HG02763 (cell line): Measurements from ENCODE around the gene PPM1D.
A peak's percentile ranks its signal among the peaks of the same experiment; 100 is the strongest.
"Not testable (repeated sequence)": the region's sequence is repeated elsewhere in the genome, so short reads cannot be mapped to it uniquely, and the experiment has no call there.

Experiments used
- ATAC-seq: cut with Tn5 transposase; IDR thresholded peaks from one replicate; pipeline ENCODE4 v1.9.1; 2021; ENCODE audit warnings: mild to moderate bottlenecking, moderate library complexity; ENCODE audit not compliant: unreplicated experiment

Gene PPM1D

GRCh38 chr17:60664022-60664421, 64.0 kb downstream of the PPM1D start:
- ATAC-seq, result no peak

DNA sequence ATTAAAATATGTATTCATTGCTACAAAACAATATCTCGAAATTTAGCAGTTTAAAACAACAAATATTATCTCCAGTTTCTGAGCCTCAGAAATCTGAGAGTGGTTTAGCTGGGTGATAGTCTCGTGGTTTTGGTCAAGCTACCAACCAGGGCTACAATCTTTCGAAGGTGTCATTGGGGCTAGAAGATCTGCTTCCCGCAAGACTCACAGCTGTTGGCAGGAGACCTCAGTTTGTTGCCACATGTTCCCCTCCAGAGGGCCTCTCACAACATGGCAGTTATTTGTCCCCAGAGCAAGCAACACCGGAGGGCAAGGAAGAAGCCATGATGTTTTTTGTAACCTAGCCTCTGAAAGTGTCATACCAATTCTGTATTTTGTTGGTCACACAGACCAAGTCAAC, 65.6 kb downstream of the PPM1D start:
- ATAC-seq, result no peak

- not testable (repeated sequence) for ATAC-seq
Observed at GRCh38 chr17:60668741-60669140, 68.7 kb downstream of the PPM1D start.

DNA sequence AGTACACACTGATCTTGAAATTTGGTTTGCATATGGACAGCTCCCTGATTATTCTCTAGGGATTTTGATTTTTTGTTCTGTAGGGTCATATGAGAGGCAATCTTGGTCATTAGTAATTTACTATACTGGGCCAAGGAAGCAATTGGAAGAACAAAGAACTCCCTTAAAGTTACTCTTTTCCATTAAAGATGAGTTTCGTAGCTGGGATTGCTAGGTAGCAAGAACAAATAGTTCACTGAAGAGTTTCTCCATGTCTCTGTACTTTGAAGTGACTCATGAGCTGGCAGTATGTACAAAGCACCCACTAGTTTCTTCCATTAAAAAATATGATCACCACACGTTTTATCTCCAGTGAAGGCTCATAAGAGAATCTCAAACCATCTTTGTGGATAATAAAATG, 71.5 kb downstream of the PPM1D start:
- no peak for ATAC-seq

GRCh38 chr17:60674637-60675036, 74.6 kb downstream of the PPM1D start:
- ATAC-seq, result not testable (repeated sequence)

GRCh38 chr17:60675997-60676396, 76.0 kb downstream of the PPM1D start:
- no peak for ATAC-seq

- no peak for ATAC-seq
Observed at GRCh38 chr17:60676758-60677307, 76.8 kb downstream of the PPM1D start.

DNA sequence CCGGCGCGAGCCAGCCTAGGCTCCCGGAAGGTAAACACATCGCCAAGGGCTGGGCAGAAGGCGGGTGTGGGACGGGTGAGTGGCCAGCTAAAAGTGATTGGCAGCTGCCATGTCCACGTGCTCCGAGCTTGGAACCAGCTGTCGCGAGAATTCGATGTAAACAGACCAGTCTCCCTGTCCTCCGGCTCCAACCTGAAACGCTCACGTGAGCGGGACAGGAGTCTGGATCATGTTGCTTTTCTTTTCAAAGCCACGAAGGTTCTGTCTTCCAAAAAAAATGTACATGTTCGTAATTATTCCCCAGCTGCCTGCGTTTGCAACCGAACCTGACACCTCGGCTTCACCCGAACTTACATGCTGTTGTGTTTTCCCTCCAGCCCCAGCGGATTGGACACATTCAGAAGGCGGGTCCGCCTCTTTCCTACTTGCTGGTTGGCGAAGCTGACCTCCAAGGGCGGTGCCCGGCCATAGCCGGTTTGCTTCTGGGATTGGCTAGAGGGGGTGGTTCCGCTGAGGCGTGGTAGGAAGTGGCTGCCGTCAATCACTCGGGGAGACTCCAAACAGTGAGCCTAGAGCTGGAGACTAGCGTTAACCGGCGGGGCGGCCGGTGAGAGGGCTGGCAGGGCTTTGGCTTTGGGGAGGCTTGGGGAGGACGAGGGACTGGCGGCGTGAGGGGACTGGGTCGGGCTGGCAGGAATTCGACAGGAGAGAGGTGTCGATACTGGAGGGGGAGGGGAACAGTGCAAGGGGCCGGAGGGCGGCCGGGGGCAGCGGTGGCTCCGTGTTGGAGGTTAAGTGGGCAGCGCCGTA, 77.5 kb downstream of the PPM1D start, which contains the start of gene BCAS3:
Gene BCAS3, plus strand, starts transcription at position 544 of the 810 bp plus-strand sequence.
- ATAC-seq, result peak; percentile 96

DNA sequence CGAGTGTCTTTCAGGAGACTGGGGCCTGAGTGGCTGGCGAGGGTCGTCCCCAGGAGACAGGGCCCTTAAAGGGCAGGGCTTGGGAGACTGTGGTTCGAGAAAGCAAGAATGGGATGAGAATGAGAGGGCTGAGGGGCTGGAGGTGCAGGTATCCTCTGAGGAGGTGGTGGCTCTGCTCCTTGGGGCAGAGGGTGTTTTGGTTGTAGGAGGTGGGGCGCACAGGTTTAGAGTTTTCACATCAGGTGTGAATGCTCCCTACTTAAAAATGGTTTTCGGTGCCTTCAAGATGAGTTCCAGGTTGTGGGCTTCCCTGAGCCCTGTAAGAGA, 78.1 kb downstream of the PPM1D start:
- ATAC-seq, result no peak

GRCh38 chr17:60679287-60679686, 79.3 kb downstream of the PPM1D start:
- ATAC-seq, result no peak

DNA sequence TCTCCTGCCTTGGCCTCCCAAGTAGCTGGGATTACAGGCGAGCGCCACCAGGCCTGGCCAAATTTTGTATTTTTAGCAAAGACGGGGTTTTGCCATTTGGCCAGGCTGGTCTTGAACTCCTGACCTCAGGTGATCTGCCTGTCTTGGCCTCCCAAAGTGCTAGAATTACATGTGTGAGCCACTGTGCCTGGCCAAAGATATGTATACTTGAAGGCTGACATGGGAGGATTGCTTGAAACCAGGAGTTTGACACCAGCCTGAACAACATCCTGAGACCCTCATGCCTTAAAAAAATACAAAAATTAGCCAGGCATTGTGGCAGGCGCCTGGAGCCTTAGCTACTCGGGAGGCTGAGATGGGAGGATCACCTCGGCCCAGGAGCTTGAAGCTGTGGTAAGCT, 80.8 kb downstream of the PPM1D start:
- ATAC-seq, result no peak

DNA sequence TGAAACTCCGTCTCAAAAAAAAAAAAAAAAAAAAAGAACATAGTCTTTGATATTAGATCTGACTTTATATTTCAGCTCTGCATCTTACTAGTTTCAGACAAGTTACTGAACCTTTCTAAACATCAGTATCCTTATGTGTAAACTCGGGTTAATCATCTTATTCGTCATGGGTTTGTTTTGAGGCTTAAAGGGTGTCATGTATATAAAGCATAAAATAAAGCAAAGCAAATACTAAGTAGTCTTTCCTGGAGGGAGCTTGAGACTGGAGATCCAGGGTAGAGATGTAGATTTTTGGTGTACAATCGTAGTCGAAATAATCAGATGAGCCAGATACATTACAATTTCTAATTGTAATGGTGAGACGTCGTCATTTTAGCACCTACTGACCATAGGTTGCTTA, 85.4 kb downstream of the PPM1D start:
- ATAC-seq, result no peak

DNA sequence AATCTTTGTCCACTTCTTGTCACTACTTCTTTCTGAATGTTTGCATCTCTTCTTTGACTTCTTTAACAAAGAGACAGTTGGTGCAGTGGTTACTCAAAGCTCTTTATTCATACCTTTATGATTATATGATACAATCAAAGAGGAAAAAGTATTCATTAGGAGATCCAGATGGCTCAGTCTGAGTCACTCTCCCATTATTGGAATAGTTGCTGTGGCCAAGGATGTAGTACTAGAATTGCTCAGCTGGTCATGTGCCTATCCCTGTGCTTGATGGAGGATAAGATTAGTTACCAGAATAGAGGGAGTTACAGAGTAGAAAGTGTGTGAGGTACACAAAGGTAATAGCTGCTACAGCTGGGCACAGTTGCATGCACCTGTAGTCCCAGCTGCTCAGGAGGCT, 96.0 kb downstream of the PPM1D start:
- no peak for ATAC-seq

GRCh38 chr17:60699090-60699489, 99.1 kb downstream of the PPM1D start:
- no peak for ATAC-seq

GRCh38 chr17:60704170-60704569, 104.2 kb downstream of the PPM1D start:
- ATAC-seq, result no peak

GRCh38 chr17:60712675-60713074, 112.7 kb downstream of the PPM1D start:
- ATAC-seq, result no peak

GRCh38 chr17:60713608-60714007, 113.6 kb downstream of the PPM1D start:
- no peak for ATAC-seq
